Breast epithelium (tissue), 3 donors: ENCODE data around the gene IFI44.

Experiments used
- POLR2AphosphoS5 ChIP-seq, 3 donors: sonication (generic); formaldehyde crosslinking; IDR thresholded peaks; one replicate each; pipeline ENCODE4 v1.6.1; 2017; ENCODE audit warnings: antibody characterized with exemption in 3 of 3
- TF ChIP-seq, protein P1 (sequence below), 3 donors: fragments of 450-650 bp; IDR thresholded peaks; one replicate each; pipeline ENCODE4 v1.5.1; 2016 to 2017; ENCODE audit warnings: antibody characterized with exemption in 3 of 3, mild to moderate bottlenecking in 3 of 3, moderate library complexity in 3 of 3

DNA sequence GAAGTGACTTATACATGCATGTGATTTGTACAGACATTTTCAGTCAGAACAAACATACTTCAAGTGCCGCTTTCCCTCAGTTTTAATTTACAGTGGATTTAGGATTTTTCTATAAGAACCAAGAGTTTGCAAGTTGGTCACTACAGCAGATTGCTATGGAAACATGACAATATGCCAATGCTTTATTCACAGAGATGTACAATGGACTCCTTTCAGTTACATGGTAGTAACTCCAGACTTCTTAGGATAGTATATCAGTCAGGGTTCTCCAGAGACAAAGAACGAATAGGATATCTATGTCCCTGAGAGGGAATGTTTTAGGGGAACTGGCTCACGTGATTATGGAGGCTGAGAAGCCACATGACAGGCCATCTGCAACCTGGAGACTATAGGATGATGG lies 27.4 kb downstream of the IFI44 start:
- TF ChIP-seq, protein P1, sequence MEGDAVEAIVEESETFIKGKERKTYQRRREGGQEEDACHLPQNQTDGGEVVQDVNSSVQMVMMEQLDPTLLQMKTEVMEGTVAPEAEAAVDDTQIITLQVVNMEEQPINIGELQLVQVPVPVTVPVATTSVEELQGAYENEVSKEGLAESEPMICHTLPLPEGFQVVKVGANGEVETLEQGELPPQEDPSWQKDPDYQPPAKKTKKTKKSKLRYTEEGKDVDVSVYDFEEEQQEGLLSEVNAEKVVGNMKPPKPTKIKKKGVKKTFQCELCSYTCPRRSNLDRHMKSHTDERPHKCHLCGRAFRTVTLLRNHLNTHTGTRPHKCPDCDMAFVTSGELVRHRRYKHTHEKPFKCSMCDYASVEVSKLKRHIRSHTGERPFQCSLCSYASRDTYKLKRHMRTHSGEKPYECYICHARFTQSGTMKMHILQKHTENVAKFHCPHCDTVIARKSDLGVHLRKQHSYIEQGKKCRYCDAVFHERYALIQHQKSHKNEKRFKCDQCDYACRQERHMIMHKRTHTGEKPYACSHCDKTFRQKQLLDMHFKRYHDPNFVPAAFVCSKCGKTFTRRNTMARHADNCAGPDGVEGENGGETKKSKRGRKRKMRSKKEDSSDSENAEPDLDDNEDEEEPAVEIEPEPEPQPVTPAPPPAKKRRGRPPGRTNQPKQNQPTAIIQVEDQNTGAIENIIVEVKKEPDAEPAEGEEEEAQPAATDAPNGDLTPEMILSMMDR (IDR thresholded peaks at IDR 0.05), result no peak
- no peak for TF ChIP-seq POLR2AphosphoS5 (IDR thresholded peaks at IDR 0.05)
